Endodermal cell (in vitro differentiated cells): ENCODE measurements around the gene PCGF3. TPM values are rescaled to one million over a fixed set of nuclear protein-coding genes. Genes with fewer than 3 reads are reported as not detected.

ENCODE experiments used
- DNase-seq: peaks from one replicate; pipeline ENCODE4 v3.0.0-alpha.2; 2017
- H3K27ac ChIP-seq: 2 replicates; pipeline ENCODE4 v1.5.1; 2013; ENCODE audit warnings: mild to moderate bottlenecking, low read depth, low read length, moderate library complexity
- H3K27me3 ChIP-seq: 2 replicates; pipeline ENCODE4 v1.6.1; 2013; ENCODE audit warnings: mild to moderate bottlenecking, low read length, moderate library complexity; ENCODE audit not compliant: insufficient read depth, control insufficient read depth, poor library complexity, severe bottlenecking
- H3K36me3 ChIP-seq: 2 replicates; pipeline ENCODE4 v1.7.0; 2013; ENCODE audit warnings: mild to moderate bottlenecking, low read length, moderate library complexity; ENCODE audit not compliant: control insufficient read depth, insufficient read depth
- H3K4me1 ChIP-seq: one replicate; pipeline ENCODE4 v1.7.0; 2013; ENCODE audit warnings: low read length; ENCODE audit not compliant: control insufficient read depth, insufficient read depth
- H3K4me3 ChIP-seq: 2 replicates; pipeline ENCODE4 v1.5.1; 2013; ENCODE audit warnings: mild to moderate bottlenecking, low read length, moderate library complexity
- H3K9ac ChIP-seq: 2 replicates; pipeline ENCODE4 v1.6.1; 2013; ENCODE audit warnings: mild to moderate bottlenecking, low read length, moderate library complexity; ENCODE audit not compliant: poor library complexity, severe bottlenecking; ENCODE audit errors: extremely low read depth
- H3K9me3 ChIP-seq: 2 replicates; pipeline ENCODE4 v1.6.1; 2013; ENCODE audit warnings: mild to moderate bottlenecking, low read length, moderate library complexity; ENCODE audit not compliant: control insufficient read depth
- H3K27ac Mint-ChIP-seq: 2 replicates; pipeline ENCODE4 v1.8.0; 2020; ENCODE audit warnings: mixed read lengths
- H3K27me3 Mint-ChIP-seq: 2 replicates; pipeline ENCODE4 v1.8.0; 2021; ENCODE audit warnings: mild to moderate bottlenecking, mixed read lengths; ENCODE audit not compliant: insufficient read depth
- H3K36me3 Mint-ChIP-seq: 2 replicates; pipeline ENCODE4 v1.8.0; 2020; ENCODE audit warnings: low read depth, mixed read lengths
- H3K4me1 Mint-ChIP-seq: 2 replicates; pipeline ENCODE4 v1.8.0; 2020; ENCODE audit warnings: mixed read lengths
- H3K4me3 Mint-ChIP-seq: 2 replicates; pipeline ENCODE4 v1.8.0; 2020; ENCODE audit warnings: mild to moderate bottlenecking, moderate library complexity, mixed read lengths
- H3K9me3 Mint-ChIP-seq: 2 replicates; pipeline ENCODE4 v1.8.0; 2020; ENCODE audit warnings: mild to moderate bottlenecking, mixed read lengths
- WGBS, 2 experiments: methylation state at CpG; one replicate each; pipeline versions ENCODE4 v1.1.5 to v1.1.7; 2013; ENCODE audit warnings: missing lambda C conversion rate in 2 of 2, mixed read lengths in 1 of 2; ENCODE audit not compliant: insufficient coverage in 1 of 2, insufficient read length in 1 of 2; 5-methylcytosine and 5-hydroxymethylcytosine counted together
- total RNA-seq, 2 donors: library from RNA; stranded (reverse); fragmentation: NEBNext Ultra II Directional in 1 of 2; extraction: Animal tissue kit (Norgen Biotek cat#: 25700) in 1 of 2; gene quantifications; 2 replicates in 1 of 2; 3 replicates in 1 of 2; pipeline ENCODE4 v1.2.1, GENCODE V29; 2021
- TF ChIP-seq, protein P1 (sequence below): fragments of 200-600 bp; sonication (generic); conservative IDR thresholded peaks from 2 replicates; pipeline ENCODE4 v1.5.0; 2021; ENCODE audit warnings: antibody characterized with exemption, mild to moderate bottlenecking

The PCGF3 gene
- total RNA-seq, 2 donors from 2014 or later, result 53.1 to 64.0 TPM

DNA sequence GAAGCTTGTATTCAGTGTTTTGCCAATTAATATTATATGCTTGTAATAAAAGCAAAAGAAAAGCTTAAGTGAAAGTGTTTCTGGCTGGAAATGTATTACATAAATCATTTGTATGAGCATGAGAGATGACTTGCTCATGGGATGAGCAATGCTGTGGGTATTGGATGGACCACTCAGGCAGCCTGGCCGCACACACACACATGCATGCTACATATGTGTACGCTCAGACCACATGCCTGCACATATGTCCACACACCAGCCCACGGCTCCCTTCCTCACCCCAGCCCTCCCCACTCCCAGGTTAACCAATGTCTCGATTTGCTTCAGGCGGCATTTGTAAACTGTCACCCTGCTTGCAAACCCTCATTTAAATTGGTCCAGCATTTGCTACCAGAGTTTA, 64.4 kb downstream of the PCGF3 start:
- Histone ChIP-seq H3K4me3 (no peak overlapping the region), H3K4me1 (no peaks in the 10 kb centered on the region), H3K9me3 (no peaks in the 10 kb centered on the region), H3K36me3 (peaks cover 58% of the 10 kb centered on the region), H3K27me3 (no peaks in the 10 kb centered on the region), H3K9ac (no peak overlapping the region), H3K27ac (no peak overlapping the region)
- DNase-seq, result no peak
- H3K27ac Mint-ChIP-seq, result no peak overlapping the region
- WGBS, 2 experiments, result 98% methylated on average over 5 of the region's 5 CpGs
- peaks cover 12% of the 10 kb centered on the region for H3K4me1 Mint-ChIP-seq
- TF ChIP-seq, protein P1, sequence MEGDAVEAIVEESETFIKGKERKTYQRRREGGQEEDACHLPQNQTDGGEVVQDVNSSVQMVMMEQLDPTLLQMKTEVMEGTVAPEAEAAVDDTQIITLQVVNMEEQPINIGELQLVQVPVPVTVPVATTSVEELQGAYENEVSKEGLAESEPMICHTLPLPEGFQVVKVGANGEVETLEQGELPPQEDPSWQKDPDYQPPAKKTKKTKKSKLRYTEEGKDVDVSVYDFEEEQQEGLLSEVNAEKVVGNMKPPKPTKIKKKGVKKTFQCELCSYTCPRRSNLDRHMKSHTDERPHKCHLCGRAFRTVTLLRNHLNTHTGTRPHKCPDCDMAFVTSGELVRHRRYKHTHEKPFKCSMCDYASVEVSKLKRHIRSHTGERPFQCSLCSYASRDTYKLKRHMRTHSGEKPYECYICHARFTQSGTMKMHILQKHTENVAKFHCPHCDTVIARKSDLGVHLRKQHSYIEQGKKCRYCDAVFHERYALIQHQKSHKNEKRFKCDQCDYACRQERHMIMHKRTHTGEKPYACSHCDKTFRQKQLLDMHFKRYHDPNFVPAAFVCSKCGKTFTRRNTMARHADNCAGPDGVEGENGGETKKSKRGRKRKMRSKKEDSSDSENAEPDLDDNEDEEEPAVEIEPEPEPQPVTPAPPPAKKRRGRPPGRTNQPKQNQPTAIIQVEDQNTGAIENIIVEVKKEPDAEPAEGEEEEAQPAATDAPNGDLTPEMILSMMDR, result no peak
- no peaks in the 10 kb centered on the region for H3K27me3 Mint-ChIP-seq
- H3K9me3 Mint-ChIP-seq, result peaks cover 7% of the 10 kb centered on the region
- H3K36me3 Mint-ChIP-seq, result peaks cover 66% of the 10 kb centered on the region
- no peak overlapping the region for H3K4me3 Mint-ChIP-seq

DNA sequence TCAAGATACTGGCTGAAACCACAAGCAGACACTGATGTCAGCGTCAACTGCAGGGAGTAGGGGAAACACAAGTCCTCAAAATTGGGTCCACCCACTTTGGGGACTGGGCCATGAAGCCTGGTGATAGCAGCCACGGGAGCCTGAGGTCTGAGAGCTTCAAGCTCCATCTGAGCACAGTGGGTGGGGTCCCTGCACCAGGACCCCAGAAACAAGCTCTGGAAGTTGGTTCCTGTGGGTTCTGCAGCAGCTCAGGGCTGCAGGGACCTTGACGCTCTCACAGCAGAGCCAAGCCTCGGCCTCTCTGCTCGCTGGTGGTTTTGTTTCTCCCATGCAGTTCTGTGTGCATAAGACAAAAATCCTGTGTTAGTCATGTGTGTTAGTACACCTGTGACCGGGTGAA, 65.8 kb downstream of the PCGF3 start:
- 87% methylated on average over 6 of the region's 6 CpGs; no CpG with 5 or more reads in 1 of the 2 experiments for WGBS, 2 experiments
- Histone ChIP-seq H3K9ac (no peak overlapping the region), H3K9me3 (no peaks in the 10 kb centered on the region), H3K27me3 (no peaks in the 10 kb centered on the region), H3K27ac (no peak overlapping the region), H3K4me3 (no peak overlapping the region), H3K4me1 (no peaks in the 10 kb centered on the region), H3K36me3 (peaks cover 69% of the 10 kb centered on the region)
- H3K27me3 Mint-ChIP-seq, result no peaks in the 10 kb centered on the region
- H3K27ac Mint-ChIP-seq, result no peak overlapping the region
- peaks cover 67% of the 10 kb centered on the region for H3K36me3 Mint-ChIP-seq
- H3K9me3 Mint-ChIP-seq, result peaks cover 7% of the 10 kb centered on the region
- TF ChIP-seq, protein P1, result no peak
- no peak for DNase-seq
- H3K4me3 Mint-ChIP-seq, result no peak overlapping the region
- peaks cover 12% of the 10 kb centered on the region for H3K4me1 Mint-ChIP-seq

DNA sequence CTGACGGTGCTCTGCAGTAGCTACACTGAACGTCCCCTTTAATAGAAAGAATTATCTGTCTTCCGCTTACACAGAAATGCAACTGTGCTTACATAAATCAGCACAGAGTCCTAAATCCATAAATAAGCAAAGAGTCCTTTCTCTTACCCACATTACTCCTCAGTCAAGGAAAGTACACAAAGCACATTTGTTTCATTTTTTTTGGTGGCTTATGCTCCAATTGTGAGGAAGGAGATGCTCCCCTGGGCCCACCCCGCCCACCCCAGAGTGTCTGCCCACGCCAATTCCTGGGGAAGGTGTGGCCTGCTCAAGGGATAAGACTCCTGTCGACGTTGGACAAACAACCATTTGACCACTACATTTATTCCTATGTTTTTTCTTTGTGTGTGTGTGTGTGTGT, 66.5 kb downstream of the PCGF3 start:
- peaks cover 66% of the 10 kb centered on the region for H3K36me3 Mint-ChIP-seq
- H3K27ac Mint-ChIP-seq, result no peak overlapping the region
- no peaks in the 10 kb centered on the region for H3K27me3 Mint-ChIP-seq
- TF ChIP-seq, protein P1, result no peak
- H3K9ac ChIP-seq, result no peak overlapping the region
- H3K4me3 Mint-ChIP-seq, result no peak overlapping the region
- H3K4me3 ChIP-seq, result no peak overlapping the region
- no peaks in the 10 kb centered on the region for H3K27me3 ChIP-seq
- H3K9me3 ChIP-seq, result peaks cover 4% of the 10 kb centered on the region
- peaks cover 70% of the 10 kb centered on the region for H3K36me3 ChIP-seq
- 91 to 100% methylated on average over 3 to 5 of the region's 7 CpGs for WGBS, 2 experiments
- peaks cover 11% of the 10 kb centered on the region for H3K4me1 Mint-ChIP-seq
- no peak for DNase-seq
- peaks cover 7% of the 10 kb centered on the region for H3K9me3 Mint-ChIP-seq
- no peak overlapping the region for H3K27ac ChIP-seq
- no peaks in the 10 kb centered on the region for H3K4me1 ChIP-seq
